Endothelial cell of umbilical vein (primary cell): Measurements from ENCODE around the gene MACROD2. TPM values are rescaled to one million over a fixed set of nuclear protein-coding genes. Genes with fewer than 3 reads are reported as not detected.

Source experiments
- BruUV-seq: library from RNA; stranded (reverse); fragments of 400-500 nt; replicated peaks from 2 replicates; lab custom pipeline; 2021; lab: Mats Ljungman, UMichigan
- CTCF ChIA-PET: fragments of 300-600, 350-600 bp; sonication (Branson Sonifier 250); formaldehyde crosslinking; loops from one replicate; lab custom pipeline; 2021; ENCODE audit warnings: antibody characterized with exemption, inconsistent platforms; lab: Charles Lee
- POLR2A ChIA-PET: fragments of 300-600, 350-600 bp; sonication (Branson Sonifier 250); formaldehyde crosslinking; loops from one replicate; lab custom pipeline; 2021; ENCODE audit warnings: antibody characterized with exemption, inconsistent platforms; lab: Charles Lee
- DNase-seq: peaks from one replicate; pipeline ENCODE4 v3.0.0-alpha.2; 2011; ENCODE audit warnings: low read depth, low spot score
- FAIRE-seq: peaks from 2 replicates; lab custom pipeline; 2011; peaks lifted over from hg19 to GRCh38; lab: Jason Lieb, UNC
- H2AFZ ChIP-seq: 2 replicates; pipeline ENCODE4 v1.6.0; 2012; ENCODE audit warnings: low read depth, low read length, control low read depth, inconsistent platforms
- H3K27ac ChIP-seq: 2 replicates; pipeline ENCODE4 v1.5.1; 2011; ENCODE audit warnings: low read depth, mild to moderate bottlenecking, control low read depth, low read length, moderate library complexity; ENCODE audit not compliant: insufficient read depth
- H3K27me3 ChIP-seq, 2 experiments: 2 replicates each; pipeline versions ENCODE4 v1.6.0 to v1.6.1; 2011; ENCODE audit warnings: low read length in 2 of 2, mixed read lengths in 1 of 2; ENCODE audit not compliant: control insufficient read depth in 2 of 2, insufficient read depth in 2 of 2
- H3K36me3 ChIP-seq, 2 experiments: 2 replicates in 1 of 2; 3 replicates in 1 of 2; pipeline ENCODE4 v1.5.1; 2011; ENCODE audit warnings: low read length in 2 of 2, mild to moderate bottlenecking in 1 of 2, moderate library complexity in 1 of 2; ENCODE audit not compliant: control insufficient read depth in 2 of 2, insufficient read depth in 2 of 2; ENCODE audit errors: extremely low read depth in 1 of 2
- H3K4me1 ChIP-seq: 3 replicates; pipeline ENCODE4 v1.5.1; 2011; ENCODE audit warnings: mild to moderate bottlenecking, low read length; ENCODE audit not compliant: control insufficient read depth, insufficient read depth; ENCODE audit errors: extremely low read depth
- H3K4me2 ChIP-seq: 2 replicates; pipeline ENCODE4 v1.6.1; 2011; ENCODE audit warnings: low read length, control low read depth, mixed read lengths; ENCODE audit not compliant: insufficient read depth
- H3K4me3 ChIP-seq, 3 experiments: fragments of 200-600 bp in 1 of 3; sonication (generic), shearing (Covaris generic) in 1 of 3; replicated peaks in 1 of 3; 2 replicates each; pipeline ENCODE4 v1.5.1; 2011 to 2016; ENCODE audit warnings: control low read depth in 3 of 3, low read length in 3 of 3, mild to moderate bottlenecking in 2 of 3, inconsistent platforms in 1 of 3, low read depth in 1 of 3, moderate library complexity in 1 of 3; ENCODE audit not compliant: insufficient read depth in 1 of 3
- H3K79me2 ChIP-seq: 2 replicates; pipeline ENCODE4 v1.6.0; 2012; ENCODE audit warnings: low read length, inconsistent platforms; ENCODE audit not compliant: control insufficient read depth, insufficient read depth
- H3K9ac ChIP-seq: replicated peaks from 2 replicates; pipeline ENCODE3; 2011; ENCODE audit warnings: low read length, control low read depth; ENCODE audit not compliant: insufficient read depth; ENCODE audit errors: extremely low read depth
- H3K9me1 ChIP-seq: replicated peaks from 3 replicates; pipeline ENCODE4 v1.6.0; 2011; ENCODE audit warnings: mild to moderate bottlenecking, low read length; ENCODE audit not compliant: control insufficient read depth, insufficient read depth; ENCODE audit errors: extremely low read depth
- H3K9me3 ChIP-seq: replicated peaks from 2 replicates; pipeline ENCODE4 v1.5.1; 2012; ENCODE audit warnings: low read length, inconsistent platforms; ENCODE audit not compliant: control insufficient read depth, insufficient read depth
- H4K20me1 ChIP-seq: replicated peaks from 2 replicates; pipeline ENCODE3; 2011; ENCODE audit warnings: mild to moderate bottlenecking, low read length; ENCODE audit not compliant: control insufficient read depth, insufficient read depth; ENCODE audit errors: extremely low read depth
- EZH2 ChIP-seq: IDR thresholded peaks from 2 replicates; pipeline ENCODE4 v1.6.1; 2012; ENCODE audit warnings: borderline replicate concordance, low read depth, mild to moderate bottlenecking, moderate library complexity, low read length, inconsistent platforms; ENCODE audit not compliant: severe bottlenecking
- FOS ChIP-seq: IDR thresholded peaks from 2 replicates; pipeline ENCODE4 v1.6.1; 2011; ENCODE audit warnings: mild to moderate bottlenecking, low read length, moderate library complexity, borderline replicate concordance; ENCODE audit not compliant: insufficient read depth
- GATA2 ChIP-seq: IDR thresholded peaks from 2 replicates; pipeline ENCODE4 v1.7.0; 2011; ENCODE audit warnings: low read depth, mild to moderate bottlenecking, moderate library complexity, mixed read lengths, low read length; ENCODE audit not compliant: insufficient read length, insufficient read depth
- JUN ChIP-seq: IDR thresholded peaks from 2 replicates; pipeline ENCODE4 v1.6.1; 2011; ENCODE audit warnings: borderline replicate concordance, low read depth; ENCODE audit not compliant: insufficient read length, insufficient read depth
- MYC ChIP-seq: IDR thresholded peaks from one replicate; pipeline ENCODE4 v1.6.1; 2011; ENCODE audit warnings: mild to moderate bottlenecking, low read depth, low read length
- POLR2A ChIP-seq: IDR thresholded peaks from 2 replicates; pipeline ENCODE4 v1.6.1; 2012; ENCODE audit warnings: low read depth, mild to moderate bottlenecking, control low read depth, low read length
- POLR2AphosphoS5 ChIP-seq: IDR thresholded peaks from 2 replicates; pipeline ENCODE4 v1.6.1; 2012; ENCODE audit warnings: low read depth, mild to moderate bottlenecking, control low read depth, low read length, moderate library complexity; ENCODE audit not compliant: insufficient read depth
- dilution Hi-C: fragments of 300-500 bp; cut with MboI; formaldehyde crosslinking; loops from one replicate; pipeline ENCODE4 v1.15.0; 2019; ENCODE audit warnings: low sequenced_read_pairs; ENCODE audit not compliant: extremely low pct_ligation_motif_present
- intact Hi-C: fragments of 100-400 bp; cut with micrococcal nuclease; formaldehyde crosslinking; loops from one replicate; pipeline ENCODE4 v1.10.0; 2022
- polyA plus RNA-seq, 4 experiments: library from polyadenylated mRNA; depleted of rRNA in 3 of 4; stranded (reverse) in 3 of 4; unstranded in 1 of 4; fragments of >200 nt; gene quantifications; 2 replicates each; pipeline versions ENCODE4 v1.2.1 to v1.2.3, GENCODE V29; 2011 to 2012; ENCODE audit warnings: missing spikeins in 1 of 4
- total RNA-seq: library from RNA; stranded (reverse); gene quantifications from 2 replicates; pipeline ENCODE4 v1.2.3, GENCODE V29; 2021
- TF ChIP-seq, protein P1 (sequence below): IDR thresholded peaks from 2 replicates; pipeline ENCODE4 v1.6.1; 2011; ENCODE audit not compliant: insufficient read depth, insufficient read length
- TF ChIP-seq, protein P2 (sequence below), 2 donors: IDR thresholded peaks; 1 replicate in 1 of 2; 2 replicates in 1 of 2; pipeline ENCODE4 v1.5.1; 2011; ENCODE audit warnings: low read length in 2 of 2, mild to moderate bottlenecking in 2 of 2, moderate library complexity in 2 of 2, control low read depth in 1 of 2, inconsistent platforms in 1 of 2, low read depth in 1 of 2; ENCODE audit not compliant: insufficient read depth in 1 of 2; ENCODE audit errors: extremely low read depth in 1 of 2

MACROD2 gene
- total and polyA plus RNA-seq, 2 donors (not counting 3 experiments of a cell fraction or from before 2014, with no cell fraction given): 0.11 to 0.73 TPM

DNA sequence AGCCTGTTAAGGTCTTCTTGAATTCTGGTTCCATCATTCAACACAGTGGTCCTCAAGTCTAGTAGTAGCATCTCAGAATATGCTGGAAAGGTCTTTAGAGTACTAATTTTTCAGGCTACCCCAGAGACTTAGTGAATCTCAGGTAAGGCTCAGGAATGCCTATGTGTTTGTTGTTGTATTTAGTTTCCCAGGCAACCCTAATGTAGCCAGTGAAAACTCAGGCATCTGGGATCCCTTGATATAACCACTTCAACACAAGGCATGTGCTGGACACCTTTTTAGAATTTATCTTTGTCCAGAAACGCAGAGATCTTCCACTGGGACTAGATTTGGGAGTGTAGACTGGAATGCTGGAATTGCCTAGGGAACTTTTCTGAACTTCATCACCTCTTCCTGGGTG lies 940.0 kb downstream of the MACROD2 start:
- dilution Hi-C loops: no loop called here

More for the DNA sequence above, 940.0 kb downstream of the MACROD2 start:
- Histone ChIP-seq H3K36me3 (no peaks in the 10 kb centered on the region), H3K4me1 (no peaks in the 10 kb centered on the region), H3K9ac (no peak overlapping the region), H3K9me3 (no peaks in the 10 kb centered on the region), H3K27ac (no peak overlapping the region), H4K20me1 (no peaks in the 10 kb centered on the region), H3K4me2 (no peak overlapping the region), H3K27me3 (no peaks in the 10 kb centered on the region), H3K4me3 (no peak overlapping the region), H2AFZ (no peak overlapping the region), H3K79me2 (no peaks in the 10 kb centered on the region), H3K9me1 (no peaks in the 10 kb centered on the region)
- TF ChIP-seq FOS (no peak), POLR2AphosphoS5 (no peak), JUN (no peak), EZH2 (no peak), MYC (no peak), GATA2 (no peak), POLR2A (no peak)
- TF ChIP-seq, protein P1, sequence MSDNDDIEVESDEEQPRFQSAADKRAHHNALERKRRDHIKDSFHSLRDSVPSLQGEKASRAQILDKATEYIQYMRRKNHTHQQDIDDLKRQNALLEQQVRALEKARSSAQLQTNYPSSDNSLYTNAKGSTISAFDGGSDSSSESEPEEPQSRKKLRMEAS: no peak
- TF ChIP-seq, protein P2, sequence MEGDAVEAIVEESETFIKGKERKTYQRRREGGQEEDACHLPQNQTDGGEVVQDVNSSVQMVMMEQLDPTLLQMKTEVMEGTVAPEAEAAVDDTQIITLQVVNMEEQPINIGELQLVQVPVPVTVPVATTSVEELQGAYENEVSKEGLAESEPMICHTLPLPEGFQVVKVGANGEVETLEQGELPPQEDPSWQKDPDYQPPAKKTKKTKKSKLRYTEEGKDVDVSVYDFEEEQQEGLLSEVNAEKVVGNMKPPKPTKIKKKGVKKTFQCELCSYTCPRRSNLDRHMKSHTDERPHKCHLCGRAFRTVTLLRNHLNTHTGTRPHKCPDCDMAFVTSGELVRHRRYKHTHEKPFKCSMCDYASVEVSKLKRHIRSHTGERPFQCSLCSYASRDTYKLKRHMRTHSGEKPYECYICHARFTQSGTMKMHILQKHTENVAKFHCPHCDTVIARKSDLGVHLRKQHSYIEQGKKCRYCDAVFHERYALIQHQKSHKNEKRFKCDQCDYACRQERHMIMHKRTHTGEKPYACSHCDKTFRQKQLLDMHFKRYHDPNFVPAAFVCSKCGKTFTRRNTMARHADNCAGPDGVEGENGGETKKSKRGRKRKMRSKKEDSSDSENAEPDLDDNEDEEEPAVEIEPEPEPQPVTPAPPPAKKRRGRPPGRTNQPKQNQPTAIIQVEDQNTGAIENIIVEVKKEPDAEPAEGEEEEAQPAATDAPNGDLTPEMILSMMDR (IDR thresholded peaks at IDR 0.05; ENCODE audit: extremely low read depth in 1 of 2, insufficient read depth in 1 of 2, low read depth in 1 of 2, low read length in 2 of 2): no peak
- intact Hi-C loops: no loop called here
- no TSS peak for BruUV-seq
- CTCF ChIA-PET: no interaction called here
- DNase-seq (no peak), FAIRE-seq (no peak)
- POLR2A ChIA-PET: no interaction called here
